ENCODE data around the gene CTSE.

Gene CTSE

DNA sequence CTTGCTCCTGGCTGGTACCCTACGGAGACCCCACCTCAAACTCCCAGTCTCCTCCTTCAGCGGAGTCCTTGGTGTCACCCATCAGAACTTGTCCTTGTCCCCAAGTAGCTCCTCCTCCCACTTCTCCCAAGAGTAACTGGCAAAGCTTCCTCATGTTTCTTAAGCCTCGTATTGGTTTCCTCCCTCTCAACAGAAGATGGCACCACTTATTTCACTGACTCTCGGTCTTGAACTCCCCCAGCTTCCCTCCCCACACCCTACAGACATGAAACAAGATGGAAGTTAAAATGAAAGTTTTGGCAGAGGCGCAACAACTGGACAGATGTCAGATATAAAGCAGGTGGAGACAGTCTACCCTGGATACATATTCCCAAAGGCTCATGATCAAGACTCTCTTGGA, 33.9 kb downstream of the CTSE start:
- no peak for DNase-seq

DNA sequence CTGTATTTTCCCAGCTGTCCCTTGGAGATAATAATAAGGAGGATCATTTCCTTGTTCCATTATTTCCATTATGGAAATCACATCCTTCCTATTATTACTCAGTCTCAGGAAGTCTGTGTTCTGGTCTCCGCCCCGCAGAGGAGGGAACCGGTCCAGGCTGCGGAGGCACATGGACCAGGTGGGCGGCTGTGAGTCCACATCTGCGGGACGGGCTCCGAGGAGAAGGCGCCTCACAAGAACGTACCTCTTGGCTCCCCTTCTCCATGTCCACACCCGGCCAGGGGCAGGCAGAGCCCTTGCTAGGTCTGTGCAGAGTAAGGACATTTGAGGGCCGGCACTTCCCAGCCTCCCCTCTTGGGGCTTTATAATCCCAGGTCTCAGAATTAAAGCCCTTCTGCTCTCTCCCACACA, 35.1 kb downstream of the CTSE start:
- DNase-seq: no peak

DNA sequence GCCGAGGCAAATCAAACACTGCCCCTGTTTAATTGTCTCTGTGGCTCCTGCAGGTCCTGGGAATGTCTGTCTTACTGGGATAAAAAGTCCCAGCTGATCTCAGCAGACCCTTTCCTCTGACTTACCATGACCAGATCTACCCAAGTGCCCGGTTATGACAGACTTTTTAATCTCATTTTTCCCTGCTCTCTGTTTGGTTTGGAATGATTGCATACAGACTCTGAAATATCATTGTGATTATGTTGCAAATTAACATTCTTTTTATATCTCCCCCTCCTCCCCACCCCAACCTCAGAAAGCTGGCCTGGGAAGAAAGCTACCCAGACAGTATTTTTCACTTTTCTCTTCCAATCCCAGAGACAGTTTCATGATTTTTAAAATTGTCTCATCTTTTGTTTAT, 36.8 kb downstream of the CTSE start:
- peak; percentile 21 for DNase-seq

DNA sequence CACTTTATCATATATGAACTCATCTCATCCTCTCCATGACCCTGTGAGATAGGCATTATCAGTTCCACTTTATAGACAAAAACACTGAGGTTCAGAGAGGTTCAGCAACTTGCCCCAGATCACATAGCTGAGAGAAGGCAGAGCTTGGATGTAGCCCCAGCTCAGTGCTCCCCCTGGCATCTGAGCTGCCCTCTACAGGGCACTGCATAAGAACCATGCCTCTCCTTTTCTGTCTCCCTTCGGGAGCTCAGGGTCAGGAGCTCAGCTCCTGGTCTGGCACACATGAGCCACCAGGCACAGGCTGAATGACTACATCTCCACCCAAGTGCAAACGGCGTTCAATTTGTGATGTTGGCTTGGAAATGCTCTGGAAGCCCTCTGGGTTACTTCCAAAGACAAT, 37.4 kb downstream of the CTSE start:
- DNase-seq: no peak

DNA sequence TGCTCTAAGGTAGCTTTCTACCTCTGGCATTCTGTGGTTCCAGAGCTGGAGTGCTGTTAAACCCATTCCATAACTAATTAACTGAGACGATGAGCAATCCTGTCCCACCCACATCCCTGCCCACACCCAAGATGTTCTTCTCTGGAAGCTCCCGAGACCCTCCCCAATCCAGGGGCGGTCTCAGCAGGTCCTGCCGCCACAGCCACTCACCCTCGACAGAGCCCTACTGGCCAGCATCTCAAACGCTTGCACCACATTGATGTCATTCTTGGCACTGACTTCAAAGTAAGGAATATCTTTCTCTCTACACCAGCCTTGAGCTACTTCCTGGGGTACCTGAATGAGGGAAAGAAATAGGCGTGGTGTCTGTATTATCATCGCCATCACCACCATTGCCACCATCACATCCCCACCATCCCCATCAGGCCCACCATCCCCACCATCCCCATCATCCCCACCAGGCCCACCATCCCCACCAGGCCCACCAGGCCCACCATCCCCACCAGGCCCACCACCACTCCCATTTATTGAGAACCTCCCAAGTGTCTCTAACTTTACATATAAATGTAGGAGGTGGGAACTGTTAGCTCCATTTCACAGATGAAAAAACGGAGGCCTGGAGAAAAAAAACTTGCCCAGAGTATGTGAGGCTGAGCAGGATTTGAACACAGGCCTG, 38.2 kb downstream of the CTSE start:
- no peak for DNase-seq

DNA sequence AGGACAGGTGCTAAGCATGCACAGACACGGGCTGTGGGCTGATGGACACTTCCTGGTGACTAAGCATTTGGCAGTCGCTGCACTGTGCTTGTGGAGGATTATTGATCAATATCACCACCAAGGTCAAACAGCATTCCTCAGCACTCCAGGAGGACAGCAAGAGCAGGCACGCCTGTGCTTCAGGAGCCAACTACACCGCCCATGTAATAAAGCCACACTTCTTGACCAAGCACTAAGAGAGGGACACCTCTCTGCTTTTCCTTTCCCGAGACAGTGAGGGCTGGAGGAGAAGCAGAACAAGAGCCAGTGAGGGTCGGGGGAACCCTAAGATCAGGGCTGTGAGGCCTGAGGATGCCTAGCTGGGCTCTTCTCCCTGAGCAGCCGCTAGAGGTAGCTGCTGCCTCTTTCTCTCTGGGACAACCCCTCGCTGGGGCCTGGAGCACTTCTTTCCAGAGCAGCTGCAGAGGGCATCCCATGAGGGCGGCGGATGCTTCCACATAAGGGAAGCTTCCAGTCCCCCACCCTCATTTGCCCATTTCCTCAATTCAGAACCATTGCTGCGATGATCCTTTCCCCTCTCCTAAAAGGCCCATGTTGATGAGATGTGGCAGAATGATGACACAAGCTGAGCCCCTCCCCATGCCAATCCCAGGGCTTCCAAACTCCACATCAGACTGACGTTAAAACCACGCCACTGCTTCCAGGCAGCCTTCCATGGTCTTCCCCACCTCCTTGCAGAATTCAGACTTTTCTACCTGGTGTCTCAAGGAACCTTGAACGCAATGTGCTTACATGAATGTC, 39.6 kb downstream of the CTSE start:
- peak; percentile 59 for DNase-seq

DNA sequence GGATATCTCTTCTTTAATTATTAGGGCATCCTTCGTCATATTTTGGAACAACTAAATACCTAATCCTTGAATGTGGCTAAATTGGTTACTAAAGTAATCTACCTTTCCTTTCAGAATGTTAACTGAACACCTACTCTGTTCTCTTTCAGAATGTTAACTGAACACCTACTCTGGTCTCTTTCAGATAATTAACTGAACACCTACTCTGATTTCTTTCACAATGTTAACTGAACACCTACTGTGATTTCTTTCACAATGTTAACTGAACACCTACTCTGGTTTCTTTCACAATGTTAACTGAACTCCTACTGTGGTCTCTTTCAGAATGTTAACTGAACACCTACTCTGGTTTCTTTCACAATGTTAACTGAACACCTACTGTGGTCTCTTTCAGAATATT, 42.4 kb downstream of the CTSE start:
- DNase-seq: no peak

DNA sequence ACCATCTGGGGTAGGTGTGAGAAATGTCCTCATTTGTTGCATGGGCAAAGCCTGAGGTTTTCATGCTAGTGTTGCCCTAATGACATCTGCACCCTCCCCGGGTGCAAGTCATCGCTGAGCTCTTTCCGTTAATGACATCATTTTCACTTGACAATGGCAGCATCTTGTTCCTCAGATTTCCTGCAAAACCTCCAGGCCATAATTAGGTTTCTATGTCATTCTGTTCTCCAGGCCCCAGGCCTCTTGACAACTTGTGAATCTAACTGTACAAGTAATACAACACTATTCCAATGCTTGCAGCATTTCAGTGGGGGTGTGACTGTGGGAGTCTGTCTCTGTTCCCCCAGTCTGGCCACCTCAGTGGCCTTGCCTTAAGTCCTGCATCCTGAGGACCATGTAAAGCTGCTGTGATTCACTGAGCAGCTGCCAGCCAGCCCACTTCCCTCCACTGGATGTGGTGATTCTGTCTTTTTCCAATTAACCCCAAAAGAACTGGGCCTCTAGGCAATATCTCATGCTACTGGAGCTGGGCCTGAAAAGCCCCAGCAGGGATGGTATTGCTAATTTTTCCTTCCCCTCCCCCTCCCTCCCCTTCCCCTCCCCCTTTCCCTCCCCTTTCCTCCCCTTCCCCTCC, 43.3 kb downstream of the CTSE start:
- no peak for DNase-seq

DNA sequence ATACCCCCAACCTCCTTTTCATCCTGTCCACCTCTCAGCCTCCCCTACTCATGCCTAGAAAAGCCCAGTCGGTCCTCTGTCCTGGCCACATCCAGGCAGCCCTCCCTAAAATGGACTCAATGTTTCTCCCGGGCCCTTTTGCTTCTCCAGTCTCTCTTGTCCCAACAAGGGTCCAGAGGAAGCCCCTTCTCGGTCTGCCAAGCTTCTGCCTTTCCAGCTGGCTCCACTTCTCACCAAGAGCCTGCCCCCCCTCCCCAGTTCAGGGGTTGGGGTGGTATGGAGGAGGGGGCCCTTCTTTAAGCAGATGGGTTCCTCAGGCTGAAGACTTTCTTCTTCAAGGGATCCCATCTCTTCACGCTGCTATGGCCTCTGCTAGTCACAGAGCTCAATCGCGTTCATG, 44.4 kb downstream of the CTSE start:
- DNase-seq: no peak

DNA sequence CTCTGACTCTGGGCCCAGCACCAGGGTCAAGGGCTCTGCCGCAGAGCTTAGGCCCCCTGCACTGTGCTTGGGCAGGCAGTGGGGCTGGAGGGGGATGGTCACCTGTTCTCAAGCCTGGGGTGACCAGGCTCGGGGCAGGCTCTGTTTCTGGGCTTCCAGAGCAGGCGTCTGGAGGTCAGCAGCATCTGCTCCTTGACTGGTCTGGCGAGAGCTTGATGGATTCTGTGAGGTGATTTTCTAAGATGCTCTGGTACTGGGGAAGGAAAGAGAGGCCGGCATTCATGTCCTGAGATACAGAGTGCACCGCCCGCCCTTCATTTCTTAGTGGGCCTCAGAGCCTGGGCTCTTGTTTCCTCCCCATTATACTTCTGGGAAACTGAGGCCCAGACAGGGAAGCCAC, 45.0 kb downstream of the CTSE start:
- no peak for DNase-seq

DNA sequence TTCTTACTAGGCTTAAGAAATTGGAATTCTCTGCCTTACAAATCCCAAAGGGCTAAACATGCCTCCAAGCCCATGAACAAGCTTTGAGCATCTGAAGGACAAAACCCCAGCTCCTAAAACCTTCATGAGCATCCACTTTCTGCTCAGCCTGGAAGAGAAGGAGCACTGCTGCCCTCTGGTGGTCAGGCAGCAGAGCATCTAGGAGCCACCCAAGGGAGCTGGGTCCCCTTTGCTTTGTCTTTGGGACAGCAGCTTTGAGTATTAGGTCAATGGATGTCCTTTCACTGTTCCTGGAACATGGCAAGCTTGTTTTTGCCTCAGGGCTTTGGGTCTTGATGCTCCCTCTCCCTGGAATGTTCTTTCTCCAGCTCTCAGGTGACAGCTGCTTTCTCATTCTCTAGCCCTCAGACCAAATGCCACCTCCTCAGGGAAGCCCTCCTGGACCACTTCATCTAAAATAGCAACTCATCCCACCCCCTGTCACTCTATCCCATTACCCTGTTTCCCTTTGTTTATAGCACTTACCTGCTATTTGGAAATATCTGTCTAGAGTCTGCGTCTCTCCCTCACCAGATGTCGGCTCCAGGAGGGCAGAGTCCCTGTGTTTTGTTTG, 46.2 kb downstream of the CTSE start:
- peak; percentile 81 for DNase-seq

DNA sequence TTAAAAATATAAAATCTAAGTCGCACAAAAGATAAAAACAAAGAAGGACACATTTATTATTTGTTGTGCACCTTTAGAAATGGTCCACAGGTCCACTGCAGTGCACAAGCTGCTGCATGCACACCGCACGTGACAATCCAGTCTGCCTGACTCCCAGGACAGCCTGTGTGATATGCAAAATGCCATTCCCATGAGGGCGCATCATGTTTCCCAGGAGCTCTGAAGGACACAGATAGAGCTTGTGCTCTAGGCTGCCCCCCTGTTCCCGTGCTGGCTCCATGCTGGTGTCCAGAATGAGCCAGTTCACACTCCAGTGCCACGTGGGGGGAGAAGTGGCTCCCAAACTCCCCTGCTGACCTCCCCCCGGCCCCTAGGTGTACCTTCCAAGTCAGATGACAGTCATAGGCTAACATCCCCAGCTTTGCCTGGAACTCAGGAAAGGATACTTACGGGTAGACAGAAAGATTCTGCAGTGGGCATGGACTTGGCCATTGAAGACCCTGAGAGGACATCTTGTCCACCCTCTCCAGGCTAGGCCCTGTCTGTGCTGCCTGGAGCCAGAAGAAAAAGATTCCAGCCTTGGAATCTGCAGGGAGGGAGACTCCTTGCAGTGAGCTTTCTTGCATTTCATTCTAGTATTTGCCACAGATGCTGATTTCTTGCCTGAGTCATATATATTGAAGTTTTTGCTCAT, 46.8 kb downstream of the CTSE start:
- DNase-seq: peak; percentile 82

DNA sequence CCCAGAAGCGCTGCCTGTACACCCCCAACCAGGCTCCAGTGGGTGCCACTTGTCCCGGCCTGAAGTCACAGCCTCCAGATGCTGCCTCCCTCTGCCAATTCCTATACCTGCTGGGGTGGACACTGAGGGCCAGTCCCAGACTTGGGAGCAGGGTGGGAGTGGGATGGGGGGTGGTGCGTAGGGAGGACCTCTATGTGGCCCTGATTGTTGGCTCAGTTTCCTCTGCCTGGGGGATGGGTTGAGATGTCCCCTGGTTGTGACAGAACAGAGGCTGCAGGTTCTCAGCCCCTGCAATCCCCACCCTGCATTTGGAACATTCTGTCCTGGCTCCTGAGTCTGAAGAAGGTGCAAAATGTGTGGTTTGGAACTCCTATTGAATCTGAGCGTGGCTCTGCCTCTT, 47.7 kb downstream of the CTSE start:
- DNase-seq: no peak

DNA sequence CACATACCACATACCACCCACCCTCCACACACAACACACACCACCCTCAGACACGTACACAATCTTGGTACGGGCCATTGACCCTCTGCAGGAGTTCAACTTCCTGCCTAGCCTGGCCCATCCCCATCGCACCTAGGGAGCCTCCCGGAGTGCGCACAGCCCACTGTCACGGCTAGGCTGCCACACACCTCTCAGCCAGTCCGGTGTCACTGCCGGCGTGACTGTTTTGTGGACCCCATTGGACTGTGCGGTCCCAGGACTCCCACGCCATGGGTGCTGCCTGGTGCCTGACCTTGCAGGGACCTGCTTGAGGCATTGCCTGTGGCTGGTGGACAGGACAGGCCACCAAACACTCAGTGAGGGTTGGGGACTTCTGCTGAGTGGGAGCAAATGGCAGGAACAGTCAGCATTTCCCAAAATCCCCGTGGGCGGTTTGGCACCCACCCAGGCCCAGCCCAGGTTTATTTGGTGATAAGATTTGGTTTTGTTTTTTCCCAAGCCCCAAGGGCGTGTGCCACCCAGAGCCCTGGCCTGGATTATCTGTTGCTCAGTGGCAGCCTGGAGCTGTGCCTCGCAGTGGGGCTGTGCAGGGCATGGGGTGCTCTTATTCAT, 48.2 kb downstream of the CTSE start:
- no peak for DNase-seq

DNA sequence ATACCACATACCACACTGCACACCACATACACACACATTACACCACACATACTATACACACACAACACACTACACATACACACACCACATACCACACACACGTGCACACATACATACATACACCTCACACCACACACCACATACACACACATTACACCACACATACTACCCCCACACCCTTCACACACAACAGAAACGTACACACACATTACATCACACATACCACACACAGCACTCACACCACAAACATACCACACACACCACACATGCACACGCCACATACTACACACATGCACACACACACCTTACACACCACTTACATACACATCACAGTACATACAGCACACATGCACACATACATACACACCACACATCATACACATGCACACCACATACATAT, 49.0 kb downstream of the CTSE start:
- no peak for DNase-seq

DNA sequence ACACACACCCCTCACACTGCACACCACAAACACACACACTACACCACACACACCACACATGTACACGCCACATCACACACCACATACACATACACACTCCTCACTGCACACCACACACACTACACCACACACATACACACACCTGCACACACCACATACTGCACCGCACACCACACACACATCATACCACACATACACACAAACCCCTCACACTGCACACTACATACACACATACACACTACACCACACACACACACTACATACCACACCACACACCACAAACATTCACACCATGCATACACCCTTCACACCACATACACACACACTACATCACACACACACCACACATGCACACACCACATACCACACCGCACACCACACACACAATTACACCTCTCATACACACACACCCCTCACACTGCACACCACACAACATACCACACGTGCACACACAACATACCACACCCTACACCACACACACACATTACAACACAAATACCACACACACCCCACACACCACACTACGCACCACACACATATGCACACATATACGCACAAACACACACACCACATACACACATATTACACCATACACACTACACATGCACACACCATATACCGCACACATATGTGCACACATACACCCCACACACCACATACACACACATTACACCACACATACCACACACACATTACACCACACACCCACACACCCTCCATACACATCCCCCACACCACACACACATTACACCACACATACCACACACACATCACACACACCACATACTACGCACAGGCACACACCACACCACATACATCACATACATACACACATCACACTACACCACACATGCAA, 50.1 kb downstream of the CTSE start:
- DNase-seq: no peak

DNA sequence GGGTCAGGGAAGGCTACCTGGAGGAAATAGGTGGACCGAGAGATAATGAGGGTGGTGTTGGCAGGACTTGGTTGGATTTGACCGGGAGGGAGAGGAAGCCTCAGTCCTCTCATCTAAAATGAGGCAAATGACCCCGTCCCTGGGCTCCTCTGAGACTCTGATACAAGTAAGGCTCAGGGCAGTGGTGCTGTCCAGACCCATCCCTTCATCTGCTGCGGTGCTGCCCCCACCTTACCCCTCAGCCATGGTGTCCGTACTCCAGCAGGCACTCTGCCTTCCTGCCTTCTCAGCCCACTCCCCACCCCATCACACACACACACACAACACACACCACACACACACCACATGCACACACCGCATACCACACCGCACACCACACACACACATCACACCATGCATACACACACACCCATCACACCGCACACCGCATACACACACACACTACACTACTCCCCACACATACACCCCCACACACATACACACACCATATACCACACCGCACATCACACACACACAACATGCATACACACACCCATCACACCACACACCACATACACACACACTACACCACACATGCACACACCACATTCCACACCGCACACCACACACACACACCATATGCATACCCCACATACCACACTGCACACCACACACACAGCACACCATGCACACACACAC, 51.1 kb downstream of the CTSE start:
- DNase-seq: peak; percentile 42

DNA sequence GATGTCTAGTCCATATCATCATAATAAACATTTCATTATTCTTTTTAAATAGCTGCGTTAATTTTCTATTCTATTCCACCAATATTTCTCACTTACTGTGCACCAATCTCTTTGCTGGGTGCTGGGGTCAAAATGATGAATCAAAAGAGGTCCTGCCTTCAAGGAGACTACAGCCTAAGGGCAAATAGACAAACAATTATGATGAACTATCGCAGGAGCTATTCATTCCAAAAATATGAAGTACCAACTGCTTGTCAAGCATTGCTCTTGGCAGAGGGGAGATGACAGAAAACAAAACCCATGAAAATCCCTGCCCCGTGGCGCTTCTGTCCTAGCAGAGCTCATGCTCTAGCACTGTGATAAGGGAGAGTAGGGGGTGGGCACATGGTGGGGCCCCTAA, 51.6 kb downstream of the CTSE start:
- DNase-seq: no peak

DNA sequence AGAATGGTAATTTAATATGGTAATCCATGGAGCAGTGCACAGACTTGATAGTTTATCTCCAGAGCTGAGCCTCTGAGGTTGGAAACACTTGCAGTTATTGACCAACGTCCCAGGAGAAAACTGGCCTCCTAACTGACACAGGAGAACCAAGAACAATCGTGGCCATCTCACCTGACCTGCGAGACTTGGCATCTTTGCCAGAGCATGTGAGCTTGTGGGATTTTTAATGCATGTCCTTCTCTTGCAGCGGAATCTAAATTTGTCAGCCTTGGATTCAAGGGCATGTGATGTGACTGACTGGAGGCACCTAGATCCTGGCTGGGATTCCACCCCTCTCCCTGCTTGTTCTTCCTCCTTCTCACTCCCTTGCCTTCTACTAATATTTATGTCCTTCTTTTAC, 52.6 kb downstream of the CTSE start:
- DNase-seq: no peak

DNA sequence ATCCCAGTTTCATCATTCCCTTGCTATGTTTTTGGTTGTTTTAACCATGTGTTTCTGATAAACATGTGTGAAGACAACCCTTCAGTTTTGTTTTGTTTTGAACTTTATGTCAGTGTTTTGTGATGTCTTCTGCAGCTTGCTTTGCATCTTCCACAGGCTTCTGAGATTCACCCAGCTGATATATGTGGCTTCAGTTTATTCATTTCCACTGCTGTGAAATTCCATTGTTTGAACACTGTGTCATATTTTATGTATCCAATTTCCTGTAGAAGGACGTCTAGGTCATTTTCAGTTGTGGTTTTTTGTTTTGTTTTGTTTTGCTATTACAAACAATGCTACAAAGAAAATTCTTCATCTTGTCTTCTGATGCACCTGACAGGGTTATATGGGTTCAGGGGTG, 53.2 kb downstream of the CTSE start:
- DNase-seq: no peak

DNA sequence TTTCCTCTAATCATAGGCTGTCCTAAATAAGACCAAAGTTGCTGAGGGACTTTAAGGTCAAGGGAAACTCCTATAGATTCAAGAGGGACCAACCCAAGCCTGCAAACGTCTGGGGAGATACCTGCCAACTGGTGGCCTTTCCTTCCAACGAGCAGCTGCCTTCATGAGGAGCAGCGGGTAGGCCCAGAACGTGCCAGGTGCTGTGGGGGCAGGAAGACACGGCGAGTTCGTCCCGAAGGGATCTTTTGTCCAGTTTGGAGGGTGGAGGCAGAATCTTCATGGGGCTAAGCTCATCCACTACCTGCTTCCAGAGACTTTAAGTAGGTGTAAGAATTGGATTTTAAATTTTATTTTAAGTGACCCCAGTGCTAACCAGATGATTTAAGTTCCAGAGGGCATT, 54.5 kb downstream of the CTSE start:
- no peak for DNase-seq

Data from fibroblast of skin of right biceps (primary cell).